Myocyte (in vitro differentiated cells): ENCODE results near the gene ADK. TPM values are rescaled to one million over a fixed set of nuclear protein-coding genes. Genes with fewer than 3 reads are reported as not detected.
A peak's percentile ranks its signal among the peaks of the same experiment; 100 is the strongest.

Experiments
- DNase-seq: peaks from one replicate; pipeline ENCODE4 v3.0.0-alpha.2; 2012; ENCODE audit warnings: low read depth
- total RNA-seq: library from RNA; depleted of rRNA; stranded (reverse); fragments of >200 nt; gene quantifications from 2 replicates; pipeline ENCODE4 v1.2.3, GENCODE V29; 2014

ADK gene
- total RNA-seq, 1 donor from 2014 or later: 65.4 TPM

DNA sequence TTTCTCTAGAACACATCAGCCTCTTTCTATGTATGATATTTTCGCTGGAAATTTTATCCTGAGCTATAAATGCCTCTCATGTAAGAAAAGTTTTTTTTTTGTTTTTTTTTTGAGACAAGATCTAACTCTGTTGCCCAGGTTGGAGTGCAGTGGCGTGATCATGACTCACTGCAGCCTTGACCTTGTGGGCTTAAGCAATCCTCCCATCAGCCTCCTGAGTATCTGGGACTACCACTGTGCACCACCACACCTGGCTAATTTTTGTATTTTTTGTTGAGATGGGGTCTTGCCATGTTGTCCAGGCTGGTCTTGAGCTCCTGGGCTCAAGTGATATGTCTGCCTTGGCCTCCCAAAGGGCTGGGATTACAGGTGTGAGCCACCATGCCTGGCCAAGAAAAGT is 80.4 kb downstream of the ADK start:
- no peak for DNase-seq

DNA sequence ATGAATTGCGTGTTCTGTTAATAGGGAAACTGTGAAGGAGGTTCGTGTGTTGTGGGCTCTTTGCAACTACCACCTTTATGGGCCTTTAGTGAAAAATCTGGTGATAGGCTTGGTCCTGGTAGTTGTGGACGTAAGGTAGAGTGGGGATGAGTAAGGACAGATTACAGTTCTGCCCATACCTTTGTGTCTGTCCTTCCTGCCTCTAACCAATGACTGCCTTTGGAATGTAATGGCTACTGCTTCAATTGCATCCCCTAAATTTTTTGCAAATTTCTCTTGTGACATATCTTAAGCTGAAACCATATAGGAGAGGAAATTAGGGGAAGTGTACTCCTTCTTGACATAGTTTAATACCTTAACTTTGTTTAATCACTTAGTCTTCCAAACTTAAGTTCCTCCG is 82.3 kb downstream of the ADK start:
- DNase-seq: no peak

DNA sequence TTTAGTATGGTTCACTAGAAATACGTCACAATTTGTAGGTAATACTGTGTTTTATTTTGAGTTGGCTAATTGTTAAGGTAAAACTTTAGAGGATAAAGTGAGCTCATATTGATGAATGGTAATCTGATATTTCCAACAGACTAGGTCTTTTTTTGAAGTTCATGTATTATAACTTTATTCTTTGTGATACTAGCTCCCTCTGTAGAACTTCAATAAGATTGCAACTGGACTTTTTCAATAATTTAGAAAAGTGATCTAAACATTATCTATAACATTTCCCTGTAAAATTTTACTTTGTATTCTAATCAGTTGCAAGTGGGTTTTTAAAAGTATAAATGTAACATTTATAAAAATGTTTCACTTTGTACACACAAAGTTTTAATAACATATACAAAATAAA is 83.5 kb downstream of the ADK start:
- peak; percentile 10 for DNase-seq

DNA sequence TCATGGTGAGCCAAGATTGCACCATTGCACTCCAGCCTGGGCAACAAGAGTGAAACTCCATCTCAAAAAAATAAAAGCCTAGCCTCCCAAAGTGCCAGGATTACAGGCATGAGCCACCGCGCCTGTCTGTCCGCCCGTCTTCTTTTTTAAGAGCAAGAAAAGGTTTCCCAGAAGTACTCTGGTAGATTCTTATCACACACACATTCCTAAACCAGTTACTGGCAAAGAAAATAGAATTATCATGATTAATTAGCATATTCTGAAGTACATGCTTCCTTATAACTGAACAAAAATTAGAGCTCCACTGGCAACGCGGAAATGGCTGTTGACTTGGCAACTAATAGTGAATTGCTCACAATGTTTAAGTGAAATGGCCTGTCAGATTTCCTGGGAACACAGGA is 87.0 kb downstream of the ADK start:
- DNase-seq: no peak

DNA sequence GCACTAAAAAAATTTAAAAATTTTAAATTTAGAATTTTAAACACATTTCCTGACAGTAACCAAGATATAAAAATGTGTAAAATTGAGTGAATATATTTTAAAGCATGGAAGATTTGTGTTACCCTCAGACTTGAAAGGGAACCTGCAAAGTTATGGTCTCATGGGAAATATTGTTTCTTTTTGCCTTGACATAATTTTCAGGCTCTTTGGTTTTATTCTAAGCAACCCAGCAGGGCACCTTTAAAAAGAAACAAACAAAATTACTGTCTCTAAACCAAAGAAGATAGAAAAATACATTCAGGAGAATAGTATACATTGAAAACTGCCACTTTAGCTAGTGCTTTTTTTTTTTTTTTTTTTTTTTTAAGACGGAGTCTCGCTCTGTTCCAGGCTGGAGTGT is 87.5 kb downstream of the ADK start:
- DNase-seq: no peak

DNA sequence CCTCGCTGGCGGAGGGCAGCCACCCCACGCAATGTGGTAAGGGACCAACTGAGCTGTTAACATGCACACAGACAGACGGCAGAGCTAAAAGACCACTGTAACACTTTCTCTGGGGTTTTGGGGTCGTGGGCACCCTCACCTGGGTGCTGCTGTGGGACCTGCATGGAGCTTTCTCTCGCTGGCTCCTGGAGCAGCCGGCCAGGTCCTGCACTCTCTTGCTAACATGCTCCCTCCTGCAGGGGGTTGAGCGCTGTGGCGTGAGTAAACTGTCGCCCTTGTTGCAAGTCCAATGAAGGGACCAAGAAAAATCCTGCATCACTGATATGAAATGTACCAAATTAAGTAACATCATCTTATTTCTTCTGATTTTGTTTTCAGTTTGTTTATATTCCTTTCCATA is 92.0 kb downstream of the ADK start:
- no peak for DNase-seq

DNA sequence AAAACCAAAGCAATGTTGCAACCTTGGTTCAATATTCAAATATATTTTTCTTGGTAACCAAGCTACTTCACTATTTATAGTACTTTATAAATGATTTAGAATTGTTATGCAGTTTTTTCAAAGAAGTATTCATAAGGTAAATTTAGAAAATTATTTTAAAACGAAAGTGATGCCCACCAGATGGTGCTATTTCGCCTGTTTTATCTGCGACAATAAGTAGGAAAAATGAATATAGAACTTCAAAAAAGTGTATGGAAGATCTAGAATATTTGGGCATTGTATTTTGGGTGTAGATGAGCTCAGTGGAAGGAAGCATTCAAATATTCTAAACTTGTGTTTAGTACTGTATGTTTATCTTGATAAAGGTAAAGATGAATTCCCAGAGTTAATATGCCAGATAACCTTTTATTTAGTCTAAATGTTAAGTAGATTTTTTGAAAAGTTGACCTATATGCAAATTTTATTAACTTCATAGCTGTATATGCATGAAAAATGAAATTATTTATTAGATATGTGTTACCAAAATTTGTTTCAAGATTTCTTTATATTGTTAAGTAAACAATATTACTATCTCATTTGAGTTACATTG is 93.2 kb downstream of the ADK start:
- DNase-seq: peak; percentile 60

DNA sequence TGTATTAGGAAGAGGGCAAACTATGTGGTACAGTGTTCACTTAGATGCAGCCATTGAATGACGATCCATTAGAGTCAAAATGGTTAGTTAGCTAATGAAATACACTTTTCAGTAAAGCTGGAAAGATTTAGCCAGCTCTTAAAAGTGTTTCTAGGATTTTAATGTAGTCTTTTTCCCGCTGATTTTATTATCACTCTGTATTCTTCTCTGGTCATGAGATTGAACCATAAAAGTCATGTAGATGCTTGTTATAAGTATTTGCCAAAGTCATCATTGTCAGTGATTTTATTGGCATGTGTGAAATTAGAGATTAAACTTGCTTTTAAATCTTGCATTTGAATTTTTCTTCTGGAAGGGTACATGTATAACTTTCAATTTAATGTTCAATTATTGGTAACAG is 93.8 kb downstream of the ADK start:
- no peak for DNase-seq

DNA sequence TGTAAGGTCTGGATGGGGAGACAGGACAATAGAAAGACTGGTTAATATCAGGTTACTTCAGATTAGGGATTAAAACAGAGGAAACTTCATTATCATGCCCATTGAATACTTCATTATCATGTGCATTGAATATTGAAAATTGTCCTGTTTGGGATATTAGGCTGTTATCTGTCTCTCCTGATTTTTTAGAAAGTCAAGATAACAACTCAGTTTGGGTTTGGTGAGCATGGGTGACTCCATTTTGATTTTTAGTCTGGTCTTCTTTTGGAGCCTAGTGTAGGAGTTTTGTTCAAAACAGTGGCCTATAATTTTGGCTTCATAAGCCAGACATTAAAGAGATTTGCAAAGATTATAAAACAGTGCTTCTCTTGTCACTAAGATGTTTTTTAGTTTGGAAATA is 95.5 kb downstream of the ADK start:
- DNase-seq: no peak

DNA sequence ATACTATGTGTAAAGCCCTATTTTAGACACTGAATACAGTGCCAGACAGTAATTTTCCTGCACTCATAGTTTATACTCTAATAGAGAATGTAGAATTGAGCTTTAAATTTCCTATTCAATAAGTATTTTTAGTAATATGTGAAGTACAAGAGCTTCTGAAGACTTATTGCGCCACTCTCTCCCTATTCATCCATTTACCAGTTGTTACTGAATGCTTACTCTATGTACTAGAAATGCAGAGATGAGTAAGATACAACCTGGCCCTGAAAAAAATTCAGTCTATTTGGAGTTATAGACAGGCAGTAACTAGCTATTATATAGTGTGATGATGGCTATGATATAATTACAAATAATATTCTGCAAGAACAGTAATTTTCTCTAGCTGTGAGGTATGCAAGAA is 98.8 kb downstream of the ADK start:
- no peak for DNase-seq

DNA sequence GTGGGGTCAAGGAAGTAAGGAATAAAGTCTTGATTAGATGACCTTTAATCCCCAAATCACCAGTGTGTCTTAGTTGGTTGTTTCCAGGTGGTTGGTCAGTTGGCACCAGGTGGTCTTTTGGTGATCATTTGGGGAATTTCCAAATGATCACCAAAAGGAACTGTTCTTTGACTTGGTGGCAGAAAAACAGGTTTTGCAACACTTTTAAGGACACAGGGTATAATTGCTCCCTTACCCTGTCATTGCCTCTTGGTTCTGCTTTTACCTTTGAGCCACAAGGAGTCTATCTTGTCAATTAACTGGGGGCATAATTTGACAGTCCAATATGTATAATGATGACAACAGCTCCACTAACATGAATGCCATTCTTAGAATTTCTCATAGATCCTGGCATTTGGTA is 104.2 kb downstream of the ADK start:
- DNase-seq: no peak

DNA sequence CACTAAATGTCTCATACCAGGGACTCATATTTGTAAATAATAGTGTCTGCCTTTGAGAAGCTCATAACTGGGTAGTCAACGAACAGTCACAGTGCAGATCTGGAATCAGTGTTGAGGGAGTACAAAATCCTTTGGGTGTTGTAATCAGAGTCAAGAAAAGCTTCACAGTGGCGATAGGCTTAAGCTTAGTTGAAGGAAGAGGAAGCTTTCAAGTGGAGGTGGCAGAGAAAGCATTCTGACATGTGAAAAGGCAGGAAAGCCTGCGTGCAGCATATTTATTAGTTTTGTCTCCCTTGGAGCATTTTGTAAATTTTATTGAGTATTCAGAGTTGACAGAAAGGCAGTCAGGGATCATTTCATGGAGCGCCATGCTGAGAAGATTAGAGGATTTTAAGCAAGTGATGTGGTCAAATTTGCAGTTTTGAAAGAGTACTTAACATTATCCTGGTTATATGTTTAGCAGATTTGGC is 104.9 kb downstream of the ADK start:
- DNase-seq: no peak

DNA sequence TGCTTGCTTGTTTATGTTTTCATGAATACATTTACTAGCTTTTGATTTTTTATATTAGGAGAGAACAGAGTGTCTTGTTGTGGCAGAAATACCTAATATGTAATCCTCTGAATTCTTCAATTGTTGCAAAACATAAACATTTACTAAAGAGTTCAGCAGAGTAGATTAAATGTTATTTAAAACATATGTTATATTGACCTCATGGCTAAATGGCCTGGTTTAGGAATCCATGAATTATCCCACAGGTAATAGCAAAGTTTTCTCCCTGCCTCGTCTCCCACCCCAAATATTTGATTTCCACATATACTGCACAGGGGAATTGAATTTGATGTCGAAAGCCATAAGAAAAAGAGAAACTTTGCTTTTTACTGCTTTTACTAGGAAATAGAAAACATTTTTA is 111.8 kb downstream of the ADK start:
- DNase-seq: no peak

DNA sequence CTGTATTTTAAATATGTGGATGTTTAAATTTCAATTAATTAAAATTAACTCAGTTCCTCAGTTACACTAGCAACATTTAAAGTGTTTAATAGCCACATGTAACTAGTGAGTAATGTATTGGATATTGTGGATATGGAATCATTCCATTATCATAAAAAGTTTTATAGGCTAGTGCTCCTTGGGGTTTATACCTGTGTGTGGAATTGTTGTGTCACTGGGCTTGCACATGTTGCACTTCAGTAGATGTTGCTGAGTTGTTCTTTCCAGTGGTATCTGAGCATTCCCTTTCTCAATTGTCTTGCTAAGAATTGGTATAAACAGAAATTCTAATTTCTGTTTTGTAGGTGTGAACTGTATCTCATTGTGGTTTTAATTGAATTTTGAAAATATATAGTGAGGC is 113.0 kb downstream of the ADK start:
- no peak for DNase-seq

DNA sequence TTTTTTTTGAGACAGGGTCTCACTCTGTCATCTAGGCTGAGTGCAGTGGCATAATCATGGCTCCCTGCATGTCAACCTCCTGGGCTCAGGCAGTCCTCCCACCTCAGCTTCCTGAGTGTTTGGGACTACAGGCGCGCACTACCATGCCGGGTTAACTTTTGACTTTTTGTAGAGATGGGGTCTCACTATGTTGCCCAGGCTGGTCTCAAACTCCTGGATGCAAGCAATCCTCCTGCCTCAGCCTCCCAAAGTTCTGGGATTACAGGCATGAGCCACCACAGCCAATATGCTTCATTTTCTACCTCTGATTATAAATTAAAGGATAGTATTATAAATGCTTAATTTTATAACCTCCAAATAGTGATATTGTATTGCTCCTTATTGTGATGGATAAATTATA is 121.3 kb downstream of the ADK start:
- DNase-seq: no peak

DNA sequence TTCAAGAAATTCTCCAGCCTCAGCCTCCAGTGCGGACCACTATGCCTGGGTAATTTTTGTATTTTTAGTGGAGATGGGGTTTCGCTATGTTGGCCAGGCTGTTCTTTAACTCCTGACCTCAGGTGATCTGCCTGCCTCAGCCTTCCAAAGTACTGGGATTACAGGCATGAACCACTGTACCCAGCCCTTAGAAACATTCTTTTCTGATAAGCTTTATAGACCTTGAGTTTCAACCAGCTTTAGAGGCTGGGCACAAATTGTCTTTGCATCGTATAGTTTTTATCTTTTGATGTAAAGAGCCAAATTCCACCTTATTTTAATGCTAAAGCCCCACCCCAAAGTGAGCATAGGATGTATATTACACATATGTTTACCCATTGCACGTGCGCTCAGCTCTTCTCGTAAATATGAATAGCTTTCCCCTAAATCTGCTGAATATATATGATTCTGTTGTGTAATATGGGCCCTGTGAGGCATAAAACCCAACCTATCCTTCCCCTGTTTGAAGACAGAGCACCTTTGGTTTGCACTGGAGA is 124.8 kb downstream of the ADK start:
- DNase-seq: no peak

DNA sequence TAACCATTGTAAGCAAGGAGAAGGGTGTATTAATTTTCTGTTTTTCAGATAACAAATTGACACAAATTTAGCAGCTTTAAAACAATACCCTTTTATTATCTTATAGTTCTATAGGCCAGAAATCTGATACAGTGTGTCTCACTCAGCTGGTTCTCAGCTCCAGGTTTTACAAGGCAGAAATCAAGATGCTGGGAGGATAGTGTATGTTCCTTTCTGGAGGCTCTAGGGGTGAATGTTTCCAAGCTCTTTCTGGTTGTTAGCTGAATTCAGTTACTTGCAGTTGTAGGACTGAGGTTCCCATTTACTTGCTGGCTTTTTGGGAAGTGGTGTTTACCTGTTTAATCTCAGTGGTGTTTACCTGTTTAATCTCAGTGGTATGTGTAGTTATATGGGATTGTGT is 125.4 kb downstream of the ADK start:
- no peak for DNase-seq

DNA sequence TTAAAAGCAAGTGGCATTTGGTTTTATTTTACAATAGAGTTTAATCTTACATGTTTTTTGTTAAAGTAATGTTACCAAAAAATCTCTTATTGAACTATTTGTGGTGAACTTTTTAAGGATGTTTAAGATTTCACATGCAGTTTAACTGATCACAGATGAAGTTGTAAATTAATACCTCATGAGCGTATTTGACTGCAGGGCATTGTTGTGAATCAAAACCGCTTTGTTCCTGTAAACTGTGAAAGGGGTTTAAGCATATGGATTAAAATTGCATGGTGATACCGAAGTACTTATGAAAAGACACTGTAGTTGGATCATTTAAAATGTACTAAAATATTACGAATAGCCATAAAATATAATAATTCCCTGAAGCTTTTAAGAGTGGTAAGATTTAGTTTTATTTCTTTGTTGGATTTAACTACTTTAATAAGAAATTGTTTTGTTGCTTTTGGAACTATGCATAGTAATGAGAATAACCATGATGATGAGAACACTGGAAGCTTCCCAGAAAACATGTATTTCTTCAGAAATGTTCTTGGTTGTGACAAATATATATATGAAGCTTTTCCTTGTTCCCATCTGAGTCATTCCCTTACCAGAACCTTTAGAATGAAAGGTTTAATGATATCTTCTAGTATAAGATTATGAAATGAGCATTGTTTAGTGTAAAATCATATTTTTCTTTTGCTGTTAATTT is 131.3 kb downstream of the ADK start:
- no peak for DNase-seq

DNA sequence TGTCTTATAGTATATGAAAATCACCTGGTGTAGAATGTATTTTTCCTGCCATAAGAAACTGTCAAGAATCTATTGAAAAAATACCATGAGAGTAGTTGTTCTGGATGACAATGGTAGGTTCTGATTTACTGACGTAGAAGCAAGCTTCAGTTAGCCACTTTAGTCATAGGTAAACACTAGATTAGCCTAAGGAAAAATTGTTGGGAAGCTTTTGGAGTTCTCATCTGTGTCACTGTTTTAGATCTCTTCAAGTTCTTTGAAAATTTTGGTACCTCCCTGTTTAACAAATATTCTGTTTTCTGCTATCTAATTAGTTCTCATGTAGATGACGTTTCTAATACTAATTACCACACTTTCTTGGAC is 131.8 kb downstream of the ADK start:
- DNase-seq: no peak

DNA sequence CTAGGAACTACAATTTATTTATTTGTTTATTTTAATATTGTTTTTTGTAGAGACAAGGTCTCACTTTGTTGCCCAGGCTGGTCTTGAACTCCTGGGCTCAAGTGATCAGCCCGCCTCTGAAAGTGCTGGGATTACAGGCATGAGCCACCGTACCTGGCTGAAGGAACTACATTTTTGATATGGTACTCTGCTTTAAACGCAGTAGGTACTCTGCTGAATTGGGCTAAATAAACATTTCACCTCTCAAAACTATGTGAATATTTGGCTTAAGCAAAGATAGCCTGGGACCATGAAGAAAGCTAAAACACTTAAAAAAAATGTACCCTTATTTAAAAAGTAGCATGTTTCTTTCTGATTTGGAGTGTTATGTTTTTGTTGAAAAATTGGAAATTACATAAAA is 138.2 kb downstream of the ADK start:
- DNase-seq: no peak

DNA sequence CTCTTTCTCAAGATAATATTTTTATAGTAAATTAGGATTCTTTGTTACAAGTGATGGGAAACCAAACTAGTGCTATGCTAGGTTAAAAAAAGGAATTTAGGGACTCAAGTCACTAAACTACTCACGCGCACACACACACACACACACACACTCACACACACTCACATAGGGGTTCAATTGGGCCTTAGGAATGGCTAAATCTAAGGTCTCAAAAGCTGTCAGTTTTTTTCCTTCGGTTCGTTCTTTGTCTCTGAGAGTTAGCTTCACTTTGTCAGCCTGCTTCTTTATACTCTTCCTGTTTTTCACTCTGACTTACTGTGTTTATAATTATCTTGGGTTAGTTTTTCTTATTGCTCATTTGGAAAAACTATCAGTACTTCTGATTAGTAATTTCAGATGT is 138.9 kb downstream of the ADK start:
- DNase-seq: no peak

DNA sequence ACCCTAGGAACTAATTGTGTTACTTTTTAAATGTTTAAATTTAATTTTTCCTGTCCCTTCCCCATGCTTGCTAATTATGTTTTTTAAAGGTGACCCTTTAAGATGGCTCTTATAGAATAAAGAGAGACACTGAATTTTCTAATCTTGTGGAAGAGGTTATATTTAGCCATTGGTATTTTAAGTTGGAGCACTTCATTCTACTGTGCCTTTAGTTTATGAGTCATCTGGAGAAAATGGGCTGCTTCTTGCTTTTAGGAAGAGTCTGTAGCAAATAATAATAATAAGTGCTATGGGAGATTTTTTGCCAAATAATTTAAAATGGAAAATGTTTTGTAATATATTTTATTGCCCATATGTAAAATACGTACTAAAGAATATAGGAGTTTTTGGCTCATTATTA is 139.7 kb downstream of the ADK start:
- DNase-seq: peak; percentile 28

DNA sequence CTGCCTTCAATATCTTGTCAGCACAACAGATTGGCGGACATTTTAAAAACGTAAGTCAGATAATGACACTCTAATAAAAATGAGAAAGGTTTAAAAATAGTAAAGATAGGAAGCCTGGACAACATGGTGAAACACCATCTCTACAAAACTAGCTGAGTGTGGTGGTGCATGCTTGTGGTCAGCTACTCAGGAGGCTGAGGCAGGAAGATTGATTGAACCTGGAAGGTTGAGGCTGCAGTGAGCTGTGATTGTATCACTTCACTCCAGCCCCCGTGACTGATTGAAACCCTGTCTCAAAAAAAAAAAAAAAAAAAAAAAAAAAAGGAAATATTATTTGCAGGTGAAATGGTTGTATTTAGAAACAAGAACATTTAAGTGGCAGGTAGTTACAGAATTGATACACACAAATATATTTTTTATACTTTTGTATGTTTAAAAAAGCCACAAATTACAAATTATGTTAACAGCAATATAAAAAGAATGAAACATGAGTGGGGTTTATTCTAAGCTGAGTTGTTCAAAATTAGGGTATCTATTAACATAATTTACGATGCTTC is 141.9 kb downstream of the ADK start:
- DNase-seq: peak; percentile 49
